GM19023 (cell line): ENCODE measurements around the gene PCBP2.

Experiments used
- ATAC-seq: cut with Tn5 transposase; IDR thresholded peaks from one replicate; pipeline ENCODE4 v1.9.1; 2021; ENCODE audit warnings: mild to moderate bottlenecking, moderate library complexity; ENCODE audit not compliant: unreplicated experiment

PCBP2 gene

DNA sequence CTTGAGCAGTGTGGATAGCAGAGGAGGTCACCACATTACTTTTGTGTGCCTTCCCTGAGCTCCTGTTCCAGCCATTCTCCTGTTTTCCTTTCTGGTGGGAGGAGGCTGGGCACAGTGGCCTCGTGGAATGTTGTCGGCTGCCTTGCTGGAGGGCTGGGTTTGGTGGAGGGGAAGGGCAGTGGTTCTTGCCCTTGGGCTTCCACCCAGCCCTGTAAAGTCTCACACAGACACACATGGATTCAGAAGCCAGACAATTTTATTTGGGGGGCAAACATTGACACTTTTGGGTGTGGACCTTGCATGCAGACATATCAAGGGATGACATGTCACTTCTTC is 54.5 kb downstream of the PCBP2 start:
- ATAC-seq = no peak

DNA sequence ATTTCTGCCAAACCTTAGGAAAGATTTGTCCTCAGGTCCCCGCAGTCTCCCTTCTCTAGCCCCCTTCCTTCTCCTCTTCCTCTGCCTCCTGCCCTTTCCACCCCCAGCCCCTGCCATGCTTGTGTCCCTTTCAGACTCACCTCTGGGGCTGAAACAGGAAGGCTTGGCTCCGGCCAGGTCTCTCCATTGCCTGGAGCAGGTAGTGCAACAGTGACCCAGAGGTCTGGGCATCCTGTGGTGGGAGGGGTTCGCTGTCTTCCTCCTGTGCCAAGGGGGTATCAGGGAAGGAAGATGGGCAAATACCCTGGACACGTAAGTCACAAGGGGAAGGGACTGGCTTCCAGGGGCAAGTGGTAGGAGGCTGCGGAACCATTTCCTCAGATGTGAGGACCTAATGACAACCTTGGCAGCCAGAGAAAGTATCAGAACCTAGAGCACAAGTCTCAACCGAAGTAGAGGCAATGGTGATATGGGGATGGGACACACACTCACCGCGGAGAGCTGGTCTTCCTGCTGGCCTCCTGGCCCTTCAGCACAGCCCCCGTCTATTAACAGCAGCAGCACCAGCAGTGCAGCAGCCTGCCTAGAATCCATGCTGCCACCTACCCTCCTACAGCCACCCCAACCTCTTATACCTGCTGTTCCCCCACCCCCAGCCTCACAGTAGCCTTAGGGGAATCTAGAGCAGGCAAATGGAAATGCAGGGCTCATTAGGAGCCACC is 55.1 kb downstream of the PCBP2 start, which contains the start of gene NPFF:
NPFF (minus strand) TSS at position 604 of the 722 bp plus-strand sequence; CDS start at position 594, 10 bp downstream.
- ATAC-seq = no peak

DNA sequence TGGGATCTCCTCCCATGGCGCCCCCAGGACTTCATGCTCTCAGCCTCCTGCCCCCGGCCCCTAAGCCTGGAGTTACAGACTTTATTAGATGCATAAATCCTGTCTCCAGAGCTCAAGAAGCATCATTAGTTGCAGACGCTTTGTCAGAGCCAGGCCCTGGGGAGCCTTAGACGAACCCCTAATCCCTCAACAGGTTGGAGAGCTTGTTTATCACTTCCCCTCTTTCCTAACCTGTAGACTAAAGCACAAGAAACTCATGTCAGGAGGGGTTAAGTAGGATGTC is 55.6 kb downstream of the PCBP2 start:
- no peak for ATAC-seq

DNA sequence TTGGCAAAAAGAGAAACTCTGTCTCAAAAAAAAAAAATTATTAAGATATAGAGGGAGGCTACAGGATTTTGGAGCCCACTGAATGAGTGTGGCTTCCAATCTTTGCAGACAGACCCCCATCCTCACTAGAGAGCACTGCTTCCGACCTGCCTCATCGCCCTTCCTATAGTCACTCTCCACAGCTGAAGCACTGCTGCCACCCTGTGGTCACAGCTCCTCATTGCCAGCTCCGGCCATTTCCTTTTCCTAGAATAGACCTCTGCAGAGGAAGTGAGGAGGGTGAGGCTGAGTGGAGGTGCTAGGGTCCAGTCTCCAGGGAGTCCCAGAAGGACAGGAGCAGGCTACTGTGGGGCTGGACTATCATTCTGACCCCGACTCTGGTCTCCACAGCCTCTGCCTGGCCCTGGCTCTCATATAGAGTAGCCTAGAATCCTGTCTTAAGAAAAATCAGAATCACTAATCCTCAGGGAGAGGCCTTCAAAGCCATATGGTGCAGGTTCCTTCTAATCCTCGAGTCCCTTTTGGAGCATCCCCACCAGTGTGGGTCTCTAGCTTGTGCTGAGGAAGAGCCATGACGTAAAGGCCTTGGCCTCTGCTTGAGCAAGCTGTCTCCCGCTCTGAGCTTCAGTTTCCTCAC is 56.8 kb downstream of the PCBP2 start:
- peak; percentile 79 for ATAC-seq

DNA sequence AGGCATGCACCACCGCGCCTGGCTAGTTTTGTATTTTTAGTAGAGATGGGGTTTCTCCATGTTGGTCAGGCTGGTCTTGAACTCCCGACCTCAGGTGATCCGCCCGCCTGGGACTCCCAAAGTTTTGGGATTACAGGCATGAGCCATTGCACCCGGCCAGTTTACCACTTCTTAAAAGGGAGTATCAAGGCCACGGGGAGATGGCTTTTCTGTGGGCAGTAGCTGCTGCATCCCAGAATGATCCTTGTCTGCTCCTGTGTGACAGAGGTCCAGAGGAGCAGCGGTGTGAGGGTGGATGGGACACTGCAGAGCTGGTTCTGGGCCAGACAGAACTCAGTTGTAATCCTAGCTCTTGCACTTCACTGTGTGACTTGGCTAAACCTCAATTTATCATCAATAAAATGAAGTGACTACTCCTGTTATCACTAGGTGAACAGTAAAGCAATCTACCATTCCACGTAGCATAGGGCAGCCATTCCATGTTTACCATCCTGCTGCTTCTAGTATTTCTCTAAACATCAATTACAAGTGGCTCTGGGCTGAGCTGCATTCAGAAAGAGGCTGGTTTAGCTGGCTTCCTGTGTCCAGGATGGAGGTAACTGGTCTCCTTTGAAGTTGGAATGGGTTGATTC is 58.4 kb downstream of the PCBP2 start:
- no peak for ATAC-seq

DNA sequence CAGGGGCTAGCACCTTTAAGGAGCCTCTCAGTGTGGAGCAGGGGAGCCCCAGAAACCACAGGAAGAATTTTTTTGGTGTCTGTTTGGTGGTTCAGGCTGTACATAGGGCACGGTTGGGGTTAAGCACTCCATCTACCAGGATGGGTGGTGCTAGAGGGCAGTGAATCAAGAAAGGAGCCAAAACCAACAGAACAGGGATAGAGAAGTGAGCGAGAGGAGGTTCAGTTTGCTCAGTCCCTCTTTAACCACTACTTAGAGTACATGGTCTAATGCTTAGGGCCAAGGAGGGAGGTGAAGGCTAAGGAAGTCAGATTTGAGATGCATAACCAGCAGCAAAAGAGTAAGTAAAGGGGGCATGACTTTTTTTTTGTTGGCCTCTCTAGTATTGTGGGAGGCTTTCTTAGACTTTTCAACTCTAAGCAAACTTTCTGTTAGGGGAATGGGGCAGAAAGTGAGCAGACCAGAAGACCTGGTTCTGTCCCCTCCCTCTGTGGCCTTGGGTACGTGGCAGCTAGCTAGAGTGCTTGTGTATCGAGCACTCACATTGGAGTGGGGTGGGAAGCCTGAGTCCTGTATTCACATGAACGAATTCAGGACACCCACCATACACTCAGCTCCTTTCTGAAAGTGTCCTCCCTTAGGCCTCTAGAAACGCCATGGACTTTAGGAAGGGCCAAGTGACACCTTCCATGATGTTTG is 62.0 kb downstream of the PCBP2 start:
- ATAC-seq = no peak

DNA sequence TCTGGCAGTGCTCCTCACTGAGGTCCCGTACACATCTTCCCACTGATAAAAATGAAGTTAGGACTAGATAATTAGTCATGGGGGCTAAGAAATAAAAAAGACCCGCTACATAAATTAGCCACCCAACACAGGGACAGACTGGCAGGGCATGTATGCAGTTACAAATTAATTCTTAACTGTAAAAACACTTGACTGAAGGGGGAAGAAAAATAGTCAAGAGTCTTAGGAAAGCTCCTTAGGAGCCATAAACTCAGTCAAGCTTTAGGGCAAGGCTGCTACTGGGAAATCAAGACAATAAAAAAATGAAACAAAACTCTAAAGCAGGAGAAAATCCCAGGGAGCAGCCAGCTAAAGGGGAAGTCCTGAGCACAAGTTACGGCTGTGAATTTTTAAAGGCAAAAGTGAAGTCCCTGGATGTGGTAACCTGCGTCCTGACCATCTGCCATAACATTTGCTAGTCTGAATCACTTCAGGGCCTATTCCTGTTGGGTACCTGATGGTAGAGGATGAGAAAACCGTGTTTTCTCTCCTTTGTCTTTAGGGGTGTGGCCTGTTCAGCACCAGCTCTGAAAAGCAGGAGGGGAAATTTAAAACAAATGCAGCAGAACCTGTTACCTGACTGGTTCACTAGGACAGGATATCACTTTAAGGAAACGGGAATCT is 62.9 kb downstream of the PCBP2 start:
- ATAC-seq = no peak

DNA sequence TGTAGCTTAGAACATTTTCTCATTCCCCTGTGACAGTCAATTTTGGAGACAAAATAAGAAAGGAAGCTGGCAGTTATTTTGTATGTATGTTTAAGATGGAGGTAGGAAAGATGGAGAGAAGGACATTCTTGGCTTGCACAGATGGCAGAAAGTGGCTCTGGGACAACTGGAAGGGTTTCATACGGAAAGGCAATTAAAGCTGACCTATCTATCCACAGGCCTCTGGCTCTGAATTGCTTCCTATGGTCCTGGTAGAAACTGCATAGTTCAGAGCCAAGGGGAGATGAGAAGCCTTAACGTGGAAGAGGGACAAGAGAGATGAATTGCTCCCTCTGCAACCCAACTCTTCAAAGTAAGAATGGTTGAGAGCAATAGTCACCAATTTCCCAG is 63.4 kb downstream of the PCBP2 start:
- no peak for ATAC-seq

DNA sequence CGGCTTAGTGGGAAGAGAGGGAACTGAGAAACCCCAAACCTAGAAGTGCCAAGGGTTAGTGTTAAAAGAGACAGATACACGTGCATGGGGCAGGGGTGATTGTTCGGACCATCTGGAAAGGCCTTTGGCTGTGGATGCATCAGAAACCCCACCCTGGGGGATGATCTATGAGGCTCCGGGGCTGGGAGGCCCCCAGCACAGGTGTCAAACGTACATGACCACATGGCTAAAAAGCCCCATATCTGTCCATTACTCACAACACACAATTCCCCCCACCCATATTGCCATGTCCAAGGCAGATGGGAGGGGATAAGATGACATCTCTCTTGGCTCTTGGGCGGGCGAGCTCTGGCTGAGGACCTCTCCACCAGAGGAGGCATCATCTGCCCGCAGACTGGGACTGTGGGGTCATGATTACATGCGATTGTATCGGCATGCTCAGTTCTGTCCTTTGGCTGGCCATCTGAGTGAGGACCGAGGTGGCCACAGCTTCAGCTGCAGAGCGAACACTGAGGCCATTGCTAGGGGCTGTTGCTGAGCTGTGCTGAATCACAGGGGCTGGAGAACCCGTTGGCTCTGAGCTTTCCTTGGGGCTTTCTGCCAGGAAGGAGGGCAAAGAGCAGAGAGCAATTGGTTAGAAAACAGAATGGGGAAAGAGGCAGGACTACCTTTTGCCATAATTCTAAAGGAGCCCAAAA is 65.0 kb downstream of the PCBP2 start:
- ATAC-seq = no peak

DNA sequence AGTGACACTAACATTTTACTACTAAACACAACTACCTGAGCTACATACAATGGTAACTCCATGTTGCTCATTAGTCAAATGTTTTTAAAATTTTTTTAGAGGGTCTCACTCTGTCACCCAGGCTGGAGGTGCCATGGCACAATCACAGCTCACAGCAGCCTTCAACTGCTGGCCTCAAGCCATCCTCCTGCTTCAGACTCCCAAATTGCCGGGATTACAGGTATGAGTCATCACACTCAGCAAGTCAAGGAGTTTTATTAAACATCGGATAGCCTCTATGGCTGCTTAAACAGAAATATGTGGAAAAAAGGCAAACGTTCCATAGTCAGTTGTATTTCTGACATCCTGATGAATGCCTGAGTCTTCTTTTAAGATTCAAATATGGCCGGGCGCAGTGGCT is 66.5 kb downstream of the PCBP2 start:
- ATAC-seq = no peak

DNA sequence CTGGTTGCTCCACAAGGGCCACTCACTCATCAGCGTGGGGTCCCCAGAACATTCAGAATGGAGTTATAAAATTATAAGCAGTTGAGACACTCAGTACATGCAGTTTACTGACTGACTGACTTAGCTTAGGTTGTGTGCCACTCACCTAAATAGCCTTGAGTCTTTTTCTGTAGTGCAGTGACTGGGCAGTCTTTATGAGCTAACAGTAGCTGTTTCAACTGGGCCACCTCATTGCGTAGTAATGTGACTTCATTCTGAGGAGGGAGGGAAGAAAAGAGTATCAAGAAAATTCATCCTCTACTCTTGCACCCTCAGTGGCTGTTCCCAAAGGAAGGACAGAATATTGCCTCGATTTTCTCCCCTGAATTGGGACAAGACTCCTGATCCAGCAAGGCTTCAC is 71.2 kb downstream of the PCBP2 start:
- ATAC-seq = no peak

DNA sequence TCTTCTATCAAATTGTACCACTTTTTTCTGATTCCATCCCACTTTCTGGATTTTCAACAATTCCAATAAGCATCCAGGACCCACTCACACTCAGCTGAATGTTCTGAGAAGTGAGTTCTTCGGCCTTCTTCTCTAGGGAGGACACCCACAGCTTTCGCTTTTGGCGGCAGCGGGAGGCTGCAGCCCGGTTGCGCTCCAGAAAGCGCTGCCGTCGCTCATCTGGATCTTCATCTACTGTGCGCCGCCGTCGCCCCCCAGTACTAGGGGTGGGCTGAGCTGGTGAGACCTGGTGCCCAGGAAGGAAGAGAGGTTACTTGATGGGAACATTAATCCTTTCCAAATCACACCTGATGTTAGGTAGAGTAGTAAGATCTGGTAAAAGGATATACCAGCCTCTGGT is 72.6 kb downstream of the PCBP2 start:
- ATAC-seq = no peak

DNA sequence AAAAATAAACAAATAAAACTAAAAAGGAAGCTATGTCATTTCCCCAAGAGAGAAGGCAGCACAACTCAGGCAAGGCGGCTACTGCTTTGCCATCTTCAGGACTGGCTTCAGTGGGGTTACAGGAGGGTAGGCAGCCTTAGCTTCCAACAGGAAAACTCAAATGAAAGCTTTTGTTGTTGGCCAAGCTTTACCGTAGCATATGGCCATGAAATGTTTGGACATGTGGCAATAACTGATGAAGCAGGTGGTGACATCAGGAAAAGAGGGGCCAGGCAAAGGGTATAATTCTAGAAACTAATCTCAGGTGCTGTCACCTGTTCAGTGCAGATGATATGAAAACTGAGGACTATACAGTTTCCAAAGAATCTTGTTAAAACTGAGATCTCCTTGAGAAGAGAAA is 78.2 kb downstream of the PCBP2 start:
- no peak for ATAC-seq
